NOMO-1 (cell line): Measurements from ENCODE around the gene ZNF76.

Source experiments
- DNase-seq, 2 experiments: peaks; one replicate each; lab custom pipeline; 2025; ENCODE audit not compliant: unreplicated experiment in 2 of 2; lab: John Stamatoyannopoulos, UW

Gene ZNF76

DNA sequence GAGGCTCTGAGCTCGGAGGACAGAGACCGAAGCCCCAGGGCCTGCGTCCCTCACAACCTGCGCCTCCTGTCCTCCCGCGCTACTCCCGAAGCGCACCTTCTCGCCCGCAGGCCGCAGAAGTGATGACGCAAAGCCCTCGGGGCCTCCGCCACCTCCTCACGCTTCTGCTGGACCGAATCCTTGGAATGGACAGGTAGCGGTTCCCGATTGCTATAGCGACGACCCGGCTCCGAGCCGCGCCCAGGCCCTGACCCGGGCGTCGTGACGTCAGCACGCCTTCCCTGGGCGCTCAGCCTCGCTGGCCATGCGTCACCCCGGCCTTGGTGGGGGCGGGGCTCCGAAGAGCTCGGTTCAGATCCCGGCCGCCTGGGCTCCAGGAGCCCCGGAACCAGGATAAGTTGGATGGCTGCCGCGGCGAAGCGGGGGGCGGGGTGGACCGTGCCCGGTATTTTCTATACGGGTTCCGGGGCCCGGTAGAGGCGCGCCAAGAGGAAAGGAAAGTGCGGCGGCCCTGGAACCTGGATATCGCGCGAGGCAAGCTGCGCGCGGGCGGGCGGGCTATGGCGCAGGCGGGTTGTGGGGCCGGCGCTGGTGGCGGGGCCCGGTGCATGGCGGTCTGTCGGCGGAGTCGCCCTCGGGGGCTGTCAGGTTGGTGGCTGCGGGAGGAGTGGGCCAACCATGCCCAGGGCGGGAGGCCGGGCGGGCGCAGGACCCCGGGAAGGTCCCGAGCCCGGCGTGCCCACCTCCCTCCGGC, at the start of gene ZNF76:
TSS of gene ZNF76 (plus strand) at position 542 of the 754 bp plus-strand sequence. CDS start 21,417 bp downstream, outside the sequence.
- peak; percentile 92 to 93 for DNase-seq

- no peak for DNase-seq
Observed at GRCh38 chr6:35213298-35213791, 46.2 kb upstream of the ZNF76 start.

DNA sequence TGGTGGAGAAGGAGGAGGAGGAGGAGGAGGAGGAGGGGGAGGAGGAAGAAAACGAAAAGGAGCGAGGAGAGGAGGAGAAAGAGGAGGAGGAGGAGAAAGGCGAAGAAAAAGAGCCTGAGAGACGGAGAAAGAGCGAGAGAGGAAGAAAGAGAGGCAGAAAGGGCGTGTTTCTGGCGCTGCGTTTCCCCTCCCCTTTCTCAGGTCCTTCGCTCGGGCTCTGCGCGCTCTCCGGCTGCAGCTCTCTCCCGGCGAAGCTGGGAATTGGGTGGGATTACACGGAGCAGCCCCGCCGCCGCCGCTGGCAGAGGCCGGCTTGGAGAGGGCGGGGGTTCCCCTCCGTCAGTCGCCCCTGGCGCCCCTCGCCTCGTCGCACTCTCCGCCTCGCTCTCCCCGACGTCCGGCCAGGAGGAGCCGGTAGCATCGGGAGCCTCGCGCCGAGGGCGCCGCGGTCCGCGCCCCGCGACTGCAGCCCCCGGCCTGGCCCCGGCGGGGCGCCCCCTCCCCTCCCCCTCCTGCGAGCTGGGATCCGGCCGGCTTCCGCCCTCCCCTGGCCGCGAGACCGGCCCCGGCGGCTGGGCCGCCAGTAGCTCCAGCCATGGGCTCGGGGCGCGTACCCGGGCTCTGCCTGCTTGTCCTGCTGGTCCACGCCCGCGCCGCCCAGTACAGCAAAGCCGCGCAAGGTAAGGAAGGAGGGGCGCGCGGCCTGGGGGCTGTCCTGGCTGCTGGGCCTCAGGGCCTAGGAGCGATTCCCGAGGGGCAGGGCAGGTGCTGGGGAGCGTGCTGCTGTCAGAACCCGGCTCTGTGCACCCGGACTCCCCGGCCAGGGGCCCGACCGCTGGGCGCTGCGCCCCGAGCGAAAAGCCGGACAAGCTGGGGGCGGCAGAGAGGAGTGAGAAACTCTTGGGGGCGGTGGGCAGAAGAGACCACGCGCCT, 45.4 kb upstream of the ZNF76 start, which contains the start of gene SCUBE3:
TSS of gene SCUBE3 (plus strand) at position 133 of the 933 bp plus-strand sequence. CDS start at position 596, 463 bp downstream.
- peak; percentile 17 to 37 for DNase-seq

GRCh38 chr6:35214869-35215664, 44.5 kb upstream of the ZNF76 start:
- DNase-seq: no peak

GRCh38 chr6:35215665-35216411, 43.7 kb upstream of the ZNF76 start:
- no peak for DNase-seq

- no peak for DNase-seq
Observed at GRCh38 chr6:35216412-35216732, 43.2 kb upstream of the ZNF76 start.

DNA sequence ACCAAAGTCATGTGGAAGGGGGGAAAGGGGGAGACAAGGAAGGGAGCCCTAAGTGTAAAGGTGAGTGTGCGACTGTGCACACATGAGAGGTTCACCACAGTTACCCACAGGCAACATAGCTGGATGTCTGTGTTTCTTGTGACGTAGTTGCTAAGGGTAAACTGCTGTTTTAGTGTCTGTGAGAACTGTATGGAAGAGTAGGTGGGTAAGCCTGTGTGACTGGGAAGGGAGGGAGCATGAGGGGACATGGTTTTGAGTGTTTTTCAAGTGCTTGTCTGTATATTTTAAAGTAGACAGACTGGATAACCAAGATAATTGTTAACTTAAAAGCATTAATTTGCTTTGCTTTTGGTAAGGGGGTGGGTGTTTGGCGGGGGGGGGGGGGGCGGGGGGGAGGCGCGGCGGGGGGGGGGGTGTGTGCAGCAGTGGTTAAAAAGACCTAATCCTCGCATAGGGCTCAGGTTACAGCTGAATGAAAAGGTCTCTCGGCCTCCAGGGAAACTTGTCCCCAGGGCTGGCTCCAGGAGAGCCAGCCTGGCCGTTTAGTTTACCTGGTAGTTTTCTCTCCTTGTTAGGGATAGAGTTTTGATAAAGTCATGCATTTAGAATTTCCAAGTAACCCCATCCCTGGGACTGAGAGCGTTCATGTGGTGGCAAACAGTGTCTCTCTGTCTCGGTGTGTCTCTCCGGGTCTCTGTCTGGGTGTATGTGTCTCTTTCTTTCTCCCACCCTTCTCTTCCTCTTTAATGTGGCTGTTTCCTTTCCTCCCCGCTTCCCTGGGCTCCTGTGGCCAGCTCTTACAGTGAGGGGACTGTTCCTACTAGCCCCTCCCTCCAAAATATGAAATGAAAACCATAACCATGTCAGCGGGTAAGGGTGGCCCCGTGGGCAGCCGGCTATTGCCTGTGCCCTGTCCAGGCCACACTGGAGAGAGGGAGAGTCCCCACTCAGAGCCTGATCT, 42.4 kb upstream of the ZNF76 start:
- no peak for DNase-seq

GRCh38 chr6:35218021-35218420, 41.5 kb upstream of the ZNF76 start:
- peak in 1 of 2 experiments; percentile 27 for DNase-seq

- no peak for DNase-seq
Observed at GRCh38 chr6:35218456-35218855, 41.1 kb upstream of the ZNF76 start.

GRCh38 chr6:35219683-35220326, 39.7 kb upstream of the ZNF76 start:
- no peak for DNase-seq

DNA sequence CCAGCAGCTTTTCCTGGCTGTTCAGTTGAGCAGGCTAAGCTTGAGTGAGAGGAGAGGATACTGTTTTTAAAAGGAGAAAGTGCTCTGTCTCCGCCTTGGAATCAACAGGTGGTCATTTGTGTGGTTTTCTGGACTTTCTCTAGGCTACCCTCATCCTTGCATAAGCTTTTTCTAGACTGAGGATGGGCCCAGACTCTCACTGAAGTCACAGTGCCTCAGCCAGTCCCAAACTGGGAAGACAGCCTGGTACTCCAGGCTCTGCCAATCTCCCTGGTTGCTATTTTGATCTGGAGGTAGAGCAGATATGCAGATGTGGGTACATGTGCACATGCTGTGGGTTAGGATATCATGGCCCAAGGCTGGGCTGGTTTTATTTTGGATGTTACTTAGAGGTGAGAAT, 38.8 kb upstream of the ZNF76 start:
- no peak for DNase-seq

DNA sequence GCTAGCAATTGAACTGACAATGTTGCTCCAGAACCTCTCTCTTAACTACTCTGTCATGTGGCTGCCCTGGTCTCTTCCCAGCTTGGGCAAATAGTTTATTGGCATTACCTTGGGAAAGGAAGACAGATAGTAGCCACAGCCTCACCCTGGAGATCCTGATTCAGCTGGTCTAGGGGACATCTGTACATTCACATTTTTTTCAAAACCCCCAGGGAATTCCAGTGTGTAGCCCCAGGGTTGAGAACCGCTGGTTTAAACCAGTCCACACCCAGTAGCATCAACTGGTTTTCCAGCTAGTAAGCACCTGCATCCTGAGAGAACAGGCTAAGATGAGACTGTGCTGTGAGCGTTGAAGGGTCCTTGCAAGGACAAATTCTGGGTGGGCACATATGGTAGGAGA, 36.1 kb upstream of the ZNF76 start:
- no peak for DNase-seq

DNA sequence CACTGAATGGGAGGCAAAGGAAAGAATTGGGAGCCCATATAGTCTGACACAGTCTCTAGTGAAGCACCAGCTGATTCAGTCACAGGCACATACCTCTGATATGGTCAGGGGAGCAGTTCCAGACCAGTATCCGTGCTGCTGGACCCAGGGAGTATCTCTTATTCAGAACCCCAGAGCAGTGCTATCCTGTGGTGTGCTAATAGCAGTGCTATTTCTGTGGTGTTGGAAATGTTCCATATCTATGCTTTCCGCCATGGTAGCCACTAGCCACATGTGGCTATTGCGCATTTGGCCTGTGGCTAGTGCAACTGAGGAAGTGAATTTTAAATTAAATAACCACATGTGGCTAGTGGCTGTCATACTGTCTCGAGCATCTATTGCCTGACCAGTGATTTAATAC, 34.8 kb upstream of the ZNF76 start:
- DNase-seq: peak; percentile 16 to 66

DNA sequence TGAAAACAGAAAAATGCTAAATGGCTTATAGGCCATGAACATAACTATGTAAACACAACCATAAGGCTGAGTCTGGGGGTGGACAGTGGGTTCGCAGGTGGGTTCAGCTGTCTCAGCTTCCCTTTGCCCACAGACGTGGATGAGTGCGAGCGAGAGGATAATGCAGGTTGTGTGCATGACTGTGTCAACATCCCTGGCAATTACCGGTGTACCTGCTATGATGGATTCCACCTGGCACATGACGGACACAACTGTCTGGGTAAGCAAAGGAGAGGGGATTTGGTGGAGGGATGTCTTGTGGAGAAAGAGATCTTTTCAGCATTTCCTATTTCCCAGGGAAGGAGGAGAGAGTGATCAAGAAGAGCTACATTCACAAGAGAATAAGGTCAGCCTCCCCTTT, 31.1 kb upstream of the ZNF76 start:
- DNase-seq: no peak

DNA sequence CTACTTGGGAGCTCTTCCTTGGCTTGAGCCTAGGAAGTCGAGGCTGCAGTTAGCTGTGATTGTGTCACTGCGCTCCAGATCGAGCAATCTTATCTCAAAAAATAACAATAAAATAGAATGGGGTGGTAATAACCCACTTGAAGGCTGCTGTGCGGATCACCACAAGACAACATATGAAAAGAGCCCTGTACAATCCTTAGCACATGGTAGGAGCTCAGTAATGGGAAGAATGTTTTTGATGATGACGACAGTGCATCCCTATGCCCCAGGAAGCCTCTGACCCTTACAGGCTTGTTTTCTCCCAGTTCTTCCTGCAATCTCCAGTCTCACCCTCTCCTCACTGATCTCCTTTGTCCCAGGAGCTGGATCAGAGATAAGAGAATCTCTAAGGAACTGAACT, 30.2 kb upstream of the ZNF76 start:
- DNase-seq: no peak

DNA sequence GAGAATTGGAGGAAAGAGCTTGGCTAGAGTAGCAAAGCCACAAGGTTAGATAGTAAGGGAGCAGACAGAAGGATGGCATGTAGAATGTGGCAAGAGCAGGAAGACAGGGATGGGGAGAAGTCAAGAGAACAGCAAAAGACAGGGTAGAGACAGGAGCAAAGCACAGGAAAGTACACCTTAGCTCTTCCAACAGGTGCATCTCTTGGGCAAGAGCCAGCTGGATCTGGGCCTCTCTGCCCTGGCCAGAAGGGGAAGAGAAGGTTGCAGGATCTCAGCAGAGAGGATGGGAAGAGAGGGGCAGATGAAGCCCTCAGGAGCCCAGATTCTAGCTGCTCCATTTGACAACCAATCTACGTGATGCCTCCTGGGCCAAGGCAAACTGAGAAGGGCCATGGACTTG, 29.0 kb upstream of the ZNF76 start:
- no peak for DNase-seq

- DNase-seq: no peak
Observed at GRCh38 chr6:35230950-35231349, 28.6 kb upstream of the ZNF76 start.

DNA sequence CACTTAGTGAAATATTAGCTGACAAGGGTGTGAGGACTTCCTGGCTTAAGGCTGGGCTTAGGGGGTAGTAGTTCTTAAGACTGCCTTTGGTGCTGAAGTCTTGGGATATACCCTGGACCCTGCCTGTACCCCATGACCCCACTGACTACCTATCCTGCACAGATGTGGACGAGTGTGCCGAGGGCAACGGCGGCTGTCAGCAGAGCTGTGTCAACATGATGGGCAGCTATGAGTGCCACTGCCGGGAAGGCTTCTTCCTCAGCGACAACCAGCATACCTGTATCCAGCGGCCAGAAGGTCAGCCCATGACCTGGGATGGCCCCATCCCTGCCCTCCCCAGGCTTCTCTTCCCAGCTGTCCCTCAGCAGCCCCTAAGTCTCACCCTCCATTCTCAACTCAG, 28.0 kb upstream of the ZNF76 start:
- DNase-seq: no peak

GRCh38 chr6:35234901-35235300, 24.6 kb upstream of the ZNF76 start:
- no peak for DNase-seq
